H1 (cell line): ENCODE measurements around the gene SAMD7. TPM values are rescaled to one million over a fixed set of nuclear protein-coding genes. Genes with fewer than 3 reads are reported as not detected.
A peak's percentile ranks its signal among the peaks of the same experiment; 100 is the strongest.

ENCODE experiments used
- CTCF ChIA-PET: fragments of 300-600 bp; sonication (Branson Sonifier 250); formaldehyde crosslinking; loops from one replicate; lab custom pipeline; 2021; ENCODE audit not compliant: partially characterized antibody; lab: Charles Lee
- POLR2A ChIA-PET: fragments of 300-600 bp; sonication (Branson Sonifier 250); formaldehyde crosslinking; loops from one replicate; lab custom pipeline; 2021; ENCODE audit warnings: inconsistent platforms; ENCODE audit not compliant: partially characterized antibody; lab: Charles Lee
- DNase-seq, 2 experiments: peaks; one replicate each; pipeline versions ENCODE4 v3.0.0 to v3.0.0-alpha.2; 2010 to 2022; ENCODE audit warnings: low spot score in 2 of 2, low read depth in 1 of 2, mixed read lengths in 1 of 2
- FAIRE-seq: peaks from 2 replicates; lab custom pipeline; 2011; peaks lifted over from hg19 to GRCh38; lab: Jason Lieb, UNC
- H2AFZ ChIP-seq: 2 replicates; pipeline ENCODE4 v1.8.1; 2012; ENCODE audit warnings: low read length, inconsistent platforms
- H2AK5ac ChIP-seq: 2 replicates; pipeline ENCODE4 v1.6.1; 2013; ENCODE audit warnings: low read depth, low read length
- H2BK120ac ChIP-seq: replicated peaks from 2 replicates; pipeline ENCODE3; 2013; ENCODE audit warnings: low read depth, low read length, inconsistent platforms
- H2BK12ac ChIP-seq: 2 replicates; pipeline ENCODE4 v1.6.1; 2013; ENCODE audit warnings: low read depth, low read length
- H2BK15ac ChIP-seq: 2 replicates; pipeline ENCODE4 v1.6.1; 2013; ENCODE audit warnings: low read length
- H2BK20ac ChIP-seq: 2 replicates; pipeline ENCODE4 v1.6.1; 2013; ENCODE audit warnings: low read length
- H2BK5ac ChIP-seq: 2 replicates; pipeline ENCODE4 v1.6.1; 2013; ENCODE audit warnings: low read depth, low read length
- H3K14ac ChIP-seq: 2 replicates; pipeline ENCODE4 v1.6.1; 2013; ENCODE audit warnings: inconsistent platforms; ENCODE audit not compliant: insufficient read length
- H3K18ac ChIP-seq: 2 replicates; pipeline ENCODE4 v1.6.1; 2013; ENCODE audit warnings: low read length; ENCODE audit errors: extremely low read depth
- H3K23ac ChIP-seq: 2 replicates; pipeline ENCODE4 v1.6.1; 2013; ENCODE audit warnings: inconsistent platforms; ENCODE audit not compliant: insufficient read length
- H3K23me2 ChIP-seq: 2 replicates; pipeline ENCODE4 v1.6.1; 2013; ENCODE audit warnings: low read depth, low read length
- H3K27ac ChIP-seq: 2 replicates; pipeline ENCODE4 v1.6.1; 2011; ENCODE audit warnings: low read depth, low read length, inconsistent platforms
- H3K27me3 ChIP-seq, 4 experiments: replicated peaks in 1 of 4; 1 replicate in 1 of 4; 2 replicates in 3 of 4; pipeline versions ENCODE4 v1.6.1 to v1.8.1; 2011 to 2013; ENCODE audit warnings: low read length in 3 of 4, mild to moderate bottlenecking in 3 of 4, inconsistent platforms in 2 of 4, mixed read lengths in 2 of 4, moderate library complexity in 1 of 4; ENCODE audit not compliant: control insufficient read depth in 3 of 4, insufficient read depth in 3 of 4; ENCODE audit errors: extremely low read depth in 1 of 4
- H3K36me3 ChIP-seq, 4 experiments: 2 replicates each; pipeline versions ENCODE4 v1.6.1 to v1.8.1; 2011 to 2013; ENCODE audit warnings: mild to moderate bottlenecking in 4 of 4, low read length in 3 of 4, moderate library complexity in 2 of 4, control low read depth in 1 of 4, inconsistent platforms in 1 of 4; ENCODE audit not compliant: insufficient read depth in 4 of 4, control insufficient read depth in 2 of 4
- H3K4ac ChIP-seq: replicated peaks from 2 replicates; pipeline ENCODE3; 2013; ENCODE audit warnings: low read length, low read depth, mixed read lengths, inconsistent platforms; ENCODE audit not compliant: insufficient read length
- H3K4me1 ChIP-seq, 4 experiments: replicated peaks in 1 of 4; 1 replicate in 1 of 4; 2 replicates in 3 of 4; pipeline versions ENCODE4 v1.6.1 to v1.8.1; 2011 to 2013; ENCODE audit warnings: low read length in 3 of 4, inconsistent platforms in 2 of 4, mixed read lengths in 1 of 4; ENCODE audit not compliant: insufficient read depth in 4 of 4, control insufficient read depth in 3 of 4
- H3K4me2 ChIP-seq, 2 experiments: 2 replicates each; pipeline versions ENCODE4 v1.6.1 to v1.8.1; 2011 to 2013; ENCODE audit warnings: low read depth in 2 of 2, low read length in 2 of 2, control low read depth in 1 of 2, inconsistent platforms in 1 of 2, mild to moderate bottlenecking in 1 of 2; ENCODE audit not compliant: insufficient read depth in 1 of 2
- H3K4me3 ChIP-seq, 4 experiments: fragments of 200-600, 300-600 bp in 1 of 4; sonication (generic), shearing (Covaris generic), sonication (Bioruptor Twin) in 1 of 4; 2 replicates each; pipeline versions ENCODE4 v1.5.1 to v1.8.1; 2011 to 2016; ENCODE audit warnings: low read length in 4 of 4, low read depth in 3 of 4, control low read depth in 2 of 4, inconsistent platforms in 2 of 4, mild to moderate bottlenecking in 2 of 4, mixed read lengths in 1 of 4, moderate library complexity in 1 of 4; ENCODE audit not compliant: insufficient read depth in 2 of 4; ENCODE audit errors: extremely low read depth in 1 of 4
- H3K56ac ChIP-seq: replicated peaks from 2 replicates; pipeline ENCODE3; 2013; ENCODE audit warnings: low read depth, mild to moderate bottlenecking, mixed read lengths, low read length, inconsistent platforms; ENCODE audit not compliant: insufficient read length
- H3K79me1 ChIP-seq: 2 replicates; pipeline ENCODE4 v1.6.1; 2013; ENCODE audit warnings: low read depth, low read length, control low read depth
- H3K79me2 ChIP-seq, 2 experiments: 2 replicates each; pipeline versions ENCODE4 v1.6.1 to v1.8.1; 2012 to 2013; ENCODE audit warnings: low read length in 2 of 2, mild to moderate bottlenecking in 2 of 2, inconsistent platforms in 1 of 2; ENCODE audit not compliant: insufficient read depth in 2 of 2, control insufficient read depth in 1 of 2
- H3K9ac ChIP-seq, 4 experiments: replicated peaks in 1 of 4; 1 replicate in 1 of 4; 2 replicates in 3 of 4; pipeline versions ENCODE4 v1.6.1 to v1.8.1; 2011 to 2013; ENCODE audit warnings: low read depth in 3 of 4, low read length in 3 of 4, control low read depth in 2 of 4, mild to moderate bottlenecking in 2 of 4, moderate library complexity in 2 of 4, inconsistent platforms in 1 of 4; ENCODE audit errors: extremely low read depth in 1 of 4
- H3K9me3 ChIP-seq, 2 experiments: 2 replicates each; pipeline versions ENCODE4 v1.6.1 to v1.8.1; 2012 to 2013; ENCODE audit warnings: mild to moderate bottlenecking in 2 of 2, moderate library complexity in 2 of 2, control low read depth in 1 of 2, inconsistent platforms in 1 of 2, low read depth in 1 of 2, low read length in 1 of 2, mixed read lengths in 1 of 2; ENCODE audit not compliant: insufficient read depth in 2 of 2
- H4K20me1 ChIP-seq, 2 experiments: replicated peaks in 1 of 2; 2 replicates each; pipeline versions ENCODE3 to v1.8.1; 2011 to 2013; ENCODE audit warnings: inconsistent platforms in 2 of 2, low read length in 2 of 2, mild to moderate bottlenecking in 1 of 2; ENCODE audit not compliant: insufficient read depth in 2 of 2, control insufficient read depth in 1 of 2
- H4K5ac ChIP-seq: 2 replicates; pipeline ENCODE4 v1.6.1; 2013; ENCODE audit warnings: low read length, low read depth, mixed read lengths, inconsistent platforms; ENCODE audit not compliant: insufficient read length
- H4K8ac ChIP-seq: 2 replicates; pipeline ENCODE4 v1.8.0; 2013; ENCODE audit warnings: mild to moderate bottlenecking, moderate library complexity, low read length, inconsistent platforms; ENCODE audit not compliant: insufficient read depth; ENCODE audit errors: extremely low read depth
- H4K91ac ChIP-seq: replicated peaks from 2 replicates; pipeline ENCODE3; 2013; ENCODE audit warnings: low read length, mixed read lengths, inconsistent platforms; ENCODE audit not compliant: insufficient read length
- CBX5 ChIP-seq: fragments of 300-800, 300-1000 bp; sonication (generic); IDR thresholded peaks from 2 replicates; pipeline ENCODE4 v1.7.1; 2016; ENCODE audit warnings: antibody characterized with exemption, low read length, low read depth
- POLR2A ChIP-seq, 2 experiments: IDR thresholded peaks; 1 replicate in 1 of 2; 2 replicates in 1 of 2; pipeline ENCODE4 v1.6.1; 2011; ENCODE audit warnings: low read depth in 2 of 2, low read length in 2 of 2, mild to moderate bottlenecking in 2 of 2; ENCODE audit errors: control extremely low read depth in 1 of 2
- POLR2AphosphoS5 ChIP-seq: IDR thresholded peaks from 2 replicates; pipeline ENCODE4 v1.6.1; 2011; ENCODE audit warnings: low read depth, low read length
- RBBP5 ChIP-seq: IDR thresholded peaks from 2 replicates; pipeline ENCODE4 v1.7.1; 2012; ENCODE audit warnings: low read depth, mild to moderate bottlenecking, inconsistent platforms, low read length, moderate library complexity, borderline replicate concordance
- RFX5 ChIP-seq: IDR thresholded peaks from 2 replicates; pipeline ENCODE4 v1.6.1; 2011; ENCODE audit warnings: low read depth, low read length, improper control_type of control experiment, borderline replicate concordance
- TAF1 ChIP-seq: IDR thresholded peaks from 2 replicates; pipeline ENCODE4 v1.6.1; 2011; ENCODE audit warnings: mild to moderate bottlenecking, low read depth, low read length
- whole genome bisulfite sequencing, 2 experiments: shearing (Covaris generic) in 1 of 2; methylation state at CpG; one replicate each; pipeline versions ENCODE4 v1.1.6 to v1.1.7; 2013 to 2015; ENCODE audit warnings: low lambda C conversion rate in 2 of 2, mixed read lengths in 2 of 2, inconsistent platforms in 1 of 2, low coverage in 1 of 2, missing lambda C conversion rate in 1 of 2; ENCODE audit not compliant: insufficient replicate concordance in 2 of 2, insufficient coverage in 1 of 2, insufficient read length in 1 of 2; ENCODE audit errors: extremely low coverage in 1 of 2, missing lambda C conversion rate in 1 of 2; 5-methylcytosine and 5-hydroxymethylcytosine counted together
- polyA plus RNA-seq, 7 experiments: library from polyadenylated mRNA; depleted of rRNA in 3 of 7; stranded (reverse) in 5 of 7; unstranded in 2 of 7; fragments of >200 nt in 5 of 7; fragments of 200-250 nt in 2 of 7; gene quantifications; 1 replicate in 5 of 7; 2 replicates in 1 of 7; 4 replicates in 1 of 7; pipeline versions ENCODE4 v1.2.1 to v1.2.3, GENCODE V29; 2011 to 2013; ENCODE audit warnings: missing spikeins in 2 of 7, mixed read lengths in 2 of 7
- total RNA-seq: library from RNA; stranded (reverse); fragmentation: NEBNext Ultra II Directional; extraction: Animal tissue kit (Norgen Biotek cat#: 25700); gene quantifications from 2 replicates; pipeline ENCODE4 v1.2.1, GENCODE V29; 2021

The SAMD7 gene
- total and polyA plus RNA-seq, 2 of the 8 experiments (the other 6 are each of a cell fraction or from before 2014, with no cell fraction given), result not detected

GRCh38 chr3:169966951-169967915, 55.9 kb downstream of the SAMD7 start:
- Histone ChIP-seq H3K4ac (peak overlapping the region; percentile 32), H3K9me3 (no peaks in the 10 kb centered on the region), H2BK20ac (no peak overlapping the region), H3K4me2 (peak overlapping the region; percentile 76 to 84), H2AK5ac (no peak overlapping the region; the same call in 1 of the 2 replicates), H3K23me2 (peaks cover 7% of the 10 kb centered on the region), H3K4me1 (peaks cover 0 to 12% (median 1%) of the 10 kb centered on the region in 4 experiments; a peak in 3 of 7 replicates), H2BK120ac (no peak overlapping the region), H3K56ac (no peak overlapping the region), H4K5ac (peak overlapping the region; percentile 18), H4K91ac (no peak overlapping the region), H3K18ac (0 out of 2 replicates have a peak overlapping the region, but pooled peaks have one; percentile 54), H4K20me1 (peaks cover 6 to 8% of the 10 kb centered on the region in 2 experiments), H2BK5ac (peak overlapping the region; percentile 79), H3K9ac (peak overlapping the region; percentile 75 to 96 (median 90)), H3K79me1 (peaks cover 3% of the 10 kb centered on the region; the same call in 1 of the 2 replicates), H3K79me2 (peaks cover 14 to 54% of the 10 kb centered on the region in 2 experiments), H3K4me3 (peak overlapping the region; percentile 85 to 98 (median 90)), H3K27ac (peak overlapping the region; percentile 82), H4K8ac (peak overlapping the region; percentile 97; the same call in 1 of the 2 replicates), H3K27me3 (no peaks in the 10 kb centered on the region), H2BK15ac (no peak overlapping the region), H2AFZ (peak overlapping the region; percentile 60; the same call in 1 of the 2 replicates), H3K36me3 (peaks cover 0 to 6% (median 0%) of the 10 kb centered on the region in 4 experiments; a peak in 1 of 8 replicates), H3K14ac (no peak overlapping the region), H3K23ac (no peak overlapping the region), H2BK12ac (no peak overlapping the region; the same call in 1 of the 2 replicates)
- no peak for DNase-seq
- ChIA-PET CTCF (interaction anchor here (0.5 to 3.0 kb wide), 7 partner anchors 11 to 560 kb away, joined by 3 to 37 read pairs (median 3); no protein-coding TSS in a partner anchor), POLR2A (interaction anchor here (0.6 to 3.8 kb wide), 17 partner anchors 8 to 805 kb away, joined by 3 to 22 read pairs (median 4); no protein-coding TSS in a partner anchor)
- TF ChIP-seq TAF1 (peak; percentile 52), RBBP5 (peak; percentile 78; the same call in 1 of the 2 replicates), RFX5 (no peak), POLR2AphosphoS5 (peak; percentile 79), POLR2A (IDR thresholded peaks at IDR 0.05; ENCODE audit: control extremely low read depth in 1 of 2, low read depth in 2 of 2, low read length in 2 of 2) (peak in 1 of 2 experiments; percentile 85; a peak in 2 of 3 replicates), CBX5 (no peak)
- no peak for FAIRE-seq
- WGBS, 2 experiments, result 11% methylated on average over 27 of the region's 44 CpGs; no CpG with 5 or more reads in 1 of the 2 experiments
